Tibial nerve (tissue), 4 donors: ENCODE results near the gene TENM4. TPM values are rescaled to one million over a fixed set of nuclear protein-coding genes. Genes with fewer than 3 reads are reported as not detected.

ENCODE experiments used
- DNase-seq, 2 donors: peaks; one replicate each; pipeline ENCODE4 v3.0.0-alpha.2; 2019; ENCODE audit warnings: low spot score in 2 of 2
- H3K27ac ChIP-seq, 4 donors: fragments of 200-600 bp; sonication (generic) in 3 of 4; one replicate each; pipeline ENCODE4 v1.5.1; 2017 to 2019; ENCODE audit warnings: mild to moderate bottlenecking in 1 of 4
- H3K27me3 ChIP-seq, 2 donors: fragments of 200-600 bp; sonication (generic) in 1 of 2; one replicate each; pipeline versions ENCODE4 v1.5.1 to v1.6.0; 2017 to 2019
- H3K36me3 ChIP-seq, 3 donors: fragments of 200-600 bp; sonication (generic); one replicate each; pipeline ENCODE4 v1.5.1; 2018 to 2019
- H3K4me1 ChIP-seq, 4 donors: fragments of 200-600 bp; sonication (generic) in 3 of 4; one replicate each; pipeline ENCODE4 v1.5.1; 2017 to 2019
- H3K4me3 ChIP-seq, 4 donors: fragments of 200-600 bp; sonication (generic) in 3 of 4; one replicate each; pipeline ENCODE4 v1.5.1; 2017 to 2019; ENCODE audit warnings: mild to moderate bottlenecking in 1 of 4, moderate library complexity in 1 of 4
- H3K9me3 ChIP-seq, 4 donors: fragments of 200-600 bp; sonication (generic) in 3 of 4; one replicate each; pipeline ENCODE4 v1.5.1; 2017 to 2019
- CTCF ChIP-seq, 5 experiments: fragments of 200-600 bp in 3 of 5; fragments of 450-650 bp in 2 of 5; sonication (generic) in 3 of 5; IDR thresholded peaks; one replicate each; pipeline ENCODE4 v1.5.1; 2016 to 2019; ENCODE audit warnings: antibody characterized with exemption in 5 of 5, mild to moderate bottlenecking in 3 of 5, moderate library complexity in 2 of 5
- EP300 ChIP-seq, 2 donors: sonication (generic); formaldehyde crosslinking; IDR thresholded peaks; one replicate each; pipeline ENCODE4 v1.6.1; 2017; ENCODE audit warnings: antibody characterized with exemption in 2 of 2, mild to moderate bottlenecking in 1 of 2
- POLR2A ChIP-seq, 2 donors: fragments of 450-650 bp; IDR thresholded peaks; one replicate each; pipeline ENCODE4 v1.6.1; 2017; ENCODE audit warnings: antibody characterized with exemption in 2 of 2, mild to moderate bottlenecking in 2 of 2, moderate library complexity in 2 of 2
- WGBS, 2 donors: methylation state at CpG; one replicate each; pipeline ENCODE4 v1.1.5; 2018; 5-methylcytosine and 5-hydroxymethylcytosine counted together
- total RNA-seq, 4 donors: library from RNA; depleted of rRNA; stranded (reverse); fragments of >200 nt; gene quantifications; one replicate each; pipeline ENCODE4 v1.1.0, GENCODE V29; 2016

Gene TENM4
- total RNA-seq, 4 donors from 2014 or later, result 15.3 to 36.3 (median 19.6) TPM

GRCh38 chr11:78798663-78799062, 642.2 kb downstream of the TENM4 start:
- H3K9me3 ChIP-seq, result no peaks in the 10 kb centered on the region
- H3K27me3 ChIP-seq, result no peaks in the 10 kb centered on the region
- WGBS, 2 donors, result 57 to 68% methylated on average over 5 of the region's 5 CpGs
- H3K36me3 ChIP-seq, result no peaks in the 10 kb centered on the region
- TF ChIP-seq EP300 (IDR thresholded peaks at IDR 0.05) (peak in 1 of 2 donors; percentile 14), CTCF (IDR thresholded peaks at IDR 0.05) (peak; percentile 47 to 73 (median 58)), POLR2A (IDR thresholded peaks at IDR 0.05) (no peak)
- peak; percentile 42 to 66 for DNase-seq
- H3K4me3 ChIP-seq, result no peak overlapping the region
- no peak overlapping the region for H3K27ac ChIP-seq
- peaks cover 0 to 43% (median 16%) of the 10 kb centered on the region in 4 donors for H3K4me1 ChIP-seq

GRCh38 chr11:78797559-78797958, 643.3 kb downstream of the TENM4 start:
- Histone ChIP-seq H3K36me3 (no peaks in the 10 kb centered on the region), H3K9me3 (no peaks in the 10 kb centered on the region), H3K4me3 (no peak overlapping the region), H3K4me1 (peaks cover 0 to 42% (median 15%) of the 10 kb centered on the region in 4 donors), H3K27me3 (no peaks in the 10 kb centered on the region), H3K27ac (no peak overlapping the region)
- no peak for DNase-seq
- 75 to 85% methylated on average over 3 of the region's 3 CpGs for WGBS, 2 donors
- TF ChIP-seq POLR2A (IDR thresholded peaks at IDR 0.05), result no peak
- no peak for TF ChIP-seq CTCF (IDR thresholded peaks at IDR 0.05)
- TF ChIP-seq EP300 (IDR thresholded peaks at IDR 0.05), result no peak

GRCh38 chr11:78796956-78797355, 643.9 kb downstream of the TENM4 start:
- peaks cover 0 to 36% (median 9%) of the 10 kb centered on the region in 4 donors for H3K4me1 ChIP-seq

GRCh38 chr11:78795621-78796261, 645.1 kb downstream of the TENM4 start:
- Histone ChIP-seq H3K9me3 (no peaks in the 10 kb centered on the region), H3K27ac (no peak overlapping the region), H3K4me1 (peaks cover 0 to 24% (median 3%) of the 10 kb centered on the region in 4 donors), H3K27me3 (no peaks in the 10 kb centered on the region), H3K36me3 (no peaks in the 10 kb centered on the region), H3K4me3 (no peak overlapping the region)
- TF ChIP-seq EP300 (IDR thresholded peaks at IDR 0.05), result no peak
- no peak for TF ChIP-seq CTCF (IDR thresholded peaks at IDR 0.05)
- WGBS, 2 donors, result 60 to 68% methylated on average over 6 of the region's 6 CpGs
- no peak for DNase-seq

More at GRCh38 chr11:78796956-78797355, 643.9 kb downstream of the TENM4 start:
- Histone ChIP-seq H3K4me3 (no peak overlapping the region), H3K27me3 (no peaks in the 10 kb centered on the region), H3K9me3 (no peaks in the 10 kb centered on the region), H3K27ac (no peak overlapping the region), H3K36me3 (no peaks in the 10 kb centered on the region)
- no peak for DNase-seq
- TF ChIP-seq POLR2A (IDR thresholded peaks at IDR 0.05) (no peak), CTCF (IDR thresholded peaks at IDR 0.05) (no peak), EP300 (IDR thresholded peaks at IDR 0.05) (no peak)
- WGBS, 2 donors, result 66 to 76% methylated on average over 2 of the region's 2 CpGs

- H3K9me3 ChIP-seq, result no peaks in the 10 kb centered on the region
- H3K27ac ChIP-seq, result no peak overlapping the region
- no peaks in the 10 kb centered on the region for H3K36me3 ChIP-seq
- no peak for DNase-seq
- no peak for TF ChIP-seq CTCF (IDR thresholded peaks at IDR 0.05)
- TF ChIP-seq EP300 (IDR thresholded peaks at IDR 0.05), result no peak
- TF ChIP-seq POLR2A (IDR thresholded peaks at IDR 0.05), result no peak
- H3K4me3 ChIP-seq, result no peak overlapping the region
- H3K27me3 ChIP-seq, result no peaks in the 10 kb centered on the region
- no peaks in the 10 kb centered on the region for H3K4me1 ChIP-seq
Measured at GRCh38 chr11:78791964-78792363, 648.9 kb downstream of the TENM4 start.
